GM18867 (cell line): ENCODE measurements around the gene THSD4.
A peak's percentile ranks its signal among the peaks of the same experiment; 100 is the strongest.

Experiments
- ATAC-seq: cut with Tn5 transposase; IDR thresholded peaks from one replicate; pipeline ENCODE4 v1.9.1; 2021; ENCODE audit warnings: mild to moderate bottlenecking, moderate library complexity; ENCODE audit not compliant: unreplicated experiment

Gene THSD4

DNA sequence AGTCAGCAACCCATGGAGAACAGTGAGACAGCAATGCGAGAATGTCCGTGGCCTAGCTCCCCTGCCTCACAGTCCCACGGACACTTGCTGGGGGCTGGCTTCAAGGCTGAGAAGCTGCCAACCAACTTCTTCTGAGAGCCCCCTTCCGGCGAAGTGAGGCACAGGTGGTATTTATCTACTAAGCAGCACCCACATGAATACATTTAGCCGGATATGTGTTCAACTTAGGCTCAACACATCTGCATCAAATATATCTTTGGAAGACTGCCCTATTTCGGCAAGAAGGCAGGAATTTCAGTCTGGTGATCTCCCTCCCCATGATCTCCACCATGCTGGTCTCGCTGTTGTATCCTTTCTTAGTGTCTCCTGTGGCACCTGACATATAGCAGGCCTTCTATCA is 354.1 kb downstream of the THSD4 start:
- no peak for ATAC-seq

DNA sequence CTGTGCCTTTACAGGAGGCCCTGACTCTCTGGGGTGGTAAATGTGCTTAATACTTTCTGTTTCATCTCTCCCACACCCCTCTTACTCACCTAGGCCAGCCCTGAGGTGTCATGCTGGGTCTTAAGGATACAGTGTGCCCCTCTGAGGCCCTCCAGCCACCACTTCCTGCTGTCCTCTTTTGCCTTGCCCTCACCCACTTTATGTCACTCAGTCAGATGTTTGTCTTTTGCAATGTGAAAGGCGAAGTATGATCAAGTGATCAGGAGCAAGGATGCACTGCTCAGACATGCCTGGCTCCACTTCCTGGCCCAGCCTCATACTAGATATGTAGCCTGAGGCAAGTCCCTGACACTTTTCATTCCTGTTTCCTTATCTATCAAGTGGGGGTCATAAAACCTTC is 356.1 kb downstream of the THSD4 start:
- peak; percentile 65 for ATAC-seq

DNA sequence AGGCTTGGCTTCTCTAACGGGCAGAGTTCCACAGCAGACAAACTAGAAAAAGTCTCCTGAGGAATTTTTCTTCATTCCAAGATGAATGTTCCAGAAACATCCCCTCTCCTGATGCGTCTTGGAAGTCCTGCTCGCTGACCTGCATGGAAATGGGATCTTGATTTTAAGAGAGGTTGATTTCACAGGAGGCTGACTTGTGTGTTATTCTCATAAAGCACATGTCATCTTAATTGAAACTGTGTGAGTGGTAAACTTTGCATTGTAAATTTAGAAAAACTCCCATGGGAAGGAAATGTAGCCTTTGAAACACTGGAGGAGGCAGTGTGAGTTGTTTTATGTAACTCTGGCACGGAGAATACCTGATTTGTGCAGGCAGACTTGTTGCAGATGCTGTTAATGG is 357.3 kb downstream of the THSD4 start:
- ATAC-seq = no peak

DNA sequence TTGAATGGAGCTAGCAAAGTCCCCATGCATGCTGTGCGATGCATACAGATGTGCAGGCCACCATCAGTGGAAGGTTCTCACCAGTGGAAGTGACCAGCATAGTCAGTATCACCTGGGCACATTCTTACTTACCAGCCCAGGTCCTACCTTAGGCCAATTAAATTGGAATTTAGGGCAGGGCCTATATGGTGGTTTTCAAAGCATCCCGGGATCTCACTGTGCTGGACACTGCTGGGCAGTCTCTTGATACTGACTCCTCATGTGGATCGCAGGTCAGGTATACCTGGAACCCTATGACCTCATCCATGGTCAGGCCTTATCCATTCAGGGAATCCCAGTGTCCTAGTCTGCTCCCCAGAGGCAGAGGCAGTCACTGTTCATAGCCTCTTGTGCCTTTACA is 358.5 kb downstream of the THSD4 start:
- ATAC-seq = no peak

DNA sequence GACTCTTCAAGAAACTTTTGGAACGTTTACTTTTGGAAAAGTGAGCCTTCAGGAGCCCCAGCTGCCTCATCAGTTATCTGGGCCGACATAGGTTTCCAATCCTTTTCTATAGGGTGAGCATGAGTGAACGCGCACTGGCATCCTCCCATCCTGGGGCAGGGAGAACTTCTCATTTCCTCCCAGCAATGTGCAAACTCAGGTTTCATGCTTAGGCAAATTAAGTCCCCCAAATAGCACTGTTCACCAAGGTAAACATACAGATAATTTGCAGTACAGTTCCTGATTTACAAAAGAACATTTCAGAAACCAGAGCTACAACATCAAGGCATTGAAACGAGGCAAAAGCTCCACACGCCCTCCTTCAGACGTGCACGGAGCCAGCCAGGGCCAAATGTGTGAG is 361.6 kb downstream of the THSD4 start:
- peak; percentile 37 for ATAC-seq

DNA sequence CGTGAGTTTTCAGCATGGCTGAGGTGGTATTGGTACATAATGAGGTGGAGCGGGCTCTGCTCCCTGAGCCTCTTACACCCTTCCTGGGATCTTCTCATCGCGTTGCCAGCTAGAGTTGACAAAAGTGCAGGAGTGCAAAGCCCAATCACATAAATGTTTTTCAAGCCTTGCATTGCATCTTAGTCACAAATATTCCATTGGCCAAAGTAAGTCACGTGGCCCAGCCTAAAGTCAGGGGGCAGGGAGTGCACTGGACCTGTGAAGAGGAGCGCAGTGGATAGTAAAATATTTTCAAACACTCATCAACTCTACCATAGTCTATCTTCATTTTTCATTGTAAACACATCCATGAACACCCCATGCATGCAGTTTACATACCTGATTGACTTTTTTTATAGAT is 365.3 kb downstream of the THSD4 start:
- ATAC-seq = no peak

DNA sequence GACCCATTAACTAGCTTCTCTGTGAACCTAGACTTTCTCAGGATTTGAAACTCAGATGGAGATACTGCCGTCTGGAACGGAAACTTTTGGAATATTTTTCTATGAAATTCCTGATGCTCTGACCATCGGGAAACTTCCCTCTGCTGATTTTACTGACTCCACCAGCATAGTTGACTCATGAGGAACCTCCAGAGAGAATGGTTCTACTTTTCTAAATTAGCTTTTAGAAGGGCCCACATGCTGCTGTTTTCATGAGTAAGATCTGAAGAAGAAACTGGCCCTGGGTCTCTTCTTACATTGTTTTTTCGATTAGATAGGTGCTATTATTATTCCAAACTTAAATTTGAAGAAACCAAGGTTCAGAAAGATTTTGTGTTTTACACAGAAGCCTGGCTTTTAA is 368.8 kb downstream of the THSD4 start:
- ATAC-seq = no peak

DNA sequence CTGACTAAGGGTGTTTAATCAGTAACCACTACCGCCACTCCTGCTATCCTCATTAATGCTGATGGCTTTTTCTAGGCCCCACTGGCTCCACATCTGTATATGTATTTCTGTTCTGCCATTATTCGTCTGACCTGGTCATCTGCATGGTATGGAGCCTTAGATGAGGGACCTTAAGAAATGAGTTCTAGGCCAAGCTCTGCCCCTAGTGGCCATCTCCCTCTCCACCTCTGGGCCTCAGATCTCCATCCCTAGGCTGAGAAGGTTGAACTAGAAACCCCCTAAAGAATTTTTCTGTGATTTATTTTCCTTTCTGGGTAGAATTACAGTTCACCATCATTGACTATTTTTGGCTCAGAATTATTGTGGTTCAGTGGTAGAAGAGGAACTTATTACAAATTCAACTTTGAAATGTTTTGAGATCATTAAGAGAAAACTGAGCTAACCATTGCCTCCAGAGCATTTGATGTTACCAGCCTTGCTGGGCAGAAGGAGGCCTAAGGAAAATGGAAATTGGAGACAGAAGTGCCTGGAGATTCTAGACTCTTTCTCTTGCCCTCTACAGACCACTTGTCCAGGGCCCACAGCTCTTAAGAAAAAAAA is 369.9 kb downstream of the THSD4 start:
- ATAC-seq = no peak

DNA sequence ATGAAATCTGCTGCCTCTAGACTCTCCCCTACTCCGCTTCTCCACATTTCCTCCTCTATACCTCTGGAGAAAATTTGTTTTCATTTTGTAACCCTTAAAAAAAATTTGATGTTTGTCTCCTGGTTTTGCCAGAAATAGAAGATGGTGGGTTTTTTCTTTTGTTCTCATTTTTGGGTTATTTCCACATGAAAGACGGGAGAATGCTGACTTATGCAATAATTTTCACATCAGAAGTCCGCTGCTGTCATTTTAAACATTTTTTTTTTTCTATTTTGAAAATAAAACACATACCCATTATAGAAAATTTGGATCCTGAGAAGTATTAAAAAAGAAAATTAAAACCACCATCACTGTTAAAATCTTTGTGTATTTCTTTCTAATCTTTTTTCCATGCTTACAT is 374.3 kb downstream of the THSD4 start:
- ATAC-seq = no peak

DNA sequence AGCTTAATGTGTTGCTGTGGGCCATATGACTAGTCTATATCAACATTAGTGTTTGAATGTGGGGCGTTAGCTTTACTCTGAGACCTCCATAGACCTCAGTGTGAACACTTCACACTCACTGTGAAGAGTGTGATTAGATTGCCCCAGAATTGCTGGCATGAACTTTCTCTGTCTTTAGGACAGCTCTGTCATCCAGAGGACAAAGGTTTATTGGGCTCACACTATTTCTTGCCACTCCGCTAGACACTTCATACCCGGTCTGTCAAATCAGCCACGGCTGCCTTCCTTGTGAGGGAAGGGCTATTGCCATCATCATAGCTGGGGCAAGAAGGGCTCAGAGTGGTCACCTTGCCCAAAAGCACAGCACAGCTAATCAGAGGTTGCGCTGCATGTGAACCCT is 378.3 kb downstream of the THSD4 start:
- no peak for ATAC-seq

DNA sequence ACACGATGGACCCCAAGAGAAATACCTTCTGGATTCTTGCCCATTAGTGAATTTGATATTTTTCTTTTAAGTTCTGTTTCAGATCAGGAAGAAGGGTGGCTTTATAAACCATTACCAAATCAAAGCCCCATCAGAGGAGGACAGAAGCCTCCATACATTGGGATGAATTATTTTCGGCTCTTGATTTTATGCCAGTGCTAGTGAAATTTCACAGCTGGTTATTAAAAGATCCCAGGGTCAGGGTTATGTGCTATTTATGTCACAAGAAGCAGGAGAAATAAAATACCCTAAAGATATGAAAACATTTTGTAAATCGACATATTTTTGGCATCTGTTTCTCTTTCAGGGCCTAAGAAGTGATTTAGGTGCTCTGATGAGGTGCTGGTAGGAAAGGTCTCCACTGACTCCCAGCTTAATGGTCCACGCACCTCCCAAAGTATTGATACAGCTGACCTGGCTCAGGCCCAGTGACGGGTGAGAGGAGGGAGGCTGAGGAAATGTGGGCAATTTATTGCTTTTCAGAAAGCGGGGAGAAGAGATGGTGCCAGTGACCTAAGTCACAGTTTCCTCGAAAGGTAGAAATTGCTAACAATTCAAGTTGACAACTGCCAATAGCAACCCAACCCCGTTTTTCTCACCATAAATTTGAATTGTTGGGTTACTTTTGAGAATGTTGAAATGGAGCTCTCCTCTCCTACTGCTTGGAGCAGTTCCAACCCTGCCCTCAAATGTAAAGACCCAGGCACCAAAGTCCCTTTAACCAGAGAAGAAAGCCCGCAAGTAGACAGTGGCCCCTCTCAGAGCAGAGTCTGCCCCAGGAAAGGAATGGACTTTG is 379.5 kb downstream of the THSD4 start:
- no peak for ATAC-seq

DNA sequence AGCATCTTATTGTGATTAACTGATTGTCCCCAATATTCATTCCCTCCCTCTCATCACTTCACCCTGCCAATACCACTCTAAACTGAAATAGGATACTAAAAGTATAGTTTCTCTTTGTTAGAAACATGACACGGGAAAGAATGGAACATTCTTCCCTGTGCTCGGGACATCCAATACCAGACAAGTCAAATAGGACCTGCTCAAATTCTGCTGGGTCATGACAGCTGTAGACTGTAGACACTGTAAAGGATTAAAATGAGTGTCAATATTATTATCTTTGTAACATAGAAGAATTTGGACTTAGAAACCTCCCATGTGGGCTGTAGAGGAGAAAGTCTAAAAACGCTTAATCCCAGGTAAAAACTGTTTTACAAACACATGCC is 380.1 kb downstream of the THSD4 start:
- no peak for ATAC-seq

DNA sequence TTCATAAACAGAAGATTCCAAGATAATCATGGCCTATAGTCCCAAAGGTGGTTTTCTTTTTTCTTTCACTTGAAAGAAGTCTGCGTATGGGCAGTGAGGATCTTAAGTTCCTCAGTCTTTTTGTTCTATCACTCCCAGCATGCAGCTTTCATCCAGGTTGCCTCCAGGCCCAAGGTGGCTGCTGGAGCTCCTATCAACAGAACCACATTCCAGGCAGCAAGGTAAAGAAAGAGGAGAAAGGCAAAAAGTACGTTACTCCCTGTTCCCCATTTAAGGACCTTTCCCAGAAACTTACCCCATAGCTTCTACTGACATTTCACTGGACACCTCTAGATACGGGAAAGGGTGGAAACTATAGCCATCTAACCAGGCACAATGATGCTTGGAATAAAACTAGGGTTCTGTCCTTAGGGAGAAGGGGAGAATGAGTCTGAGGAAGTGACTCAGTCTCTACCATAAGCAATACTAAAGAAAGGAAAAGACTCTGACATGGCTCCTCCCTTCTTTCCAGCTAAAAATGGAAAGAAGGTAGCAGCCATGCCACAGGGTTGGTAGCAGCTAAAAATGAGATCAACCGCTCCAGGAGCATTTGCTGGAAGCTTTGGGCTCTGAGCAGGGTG is 381.2 kb downstream of the THSD4 start:
- no peak for ATAC-seq

DNA sequence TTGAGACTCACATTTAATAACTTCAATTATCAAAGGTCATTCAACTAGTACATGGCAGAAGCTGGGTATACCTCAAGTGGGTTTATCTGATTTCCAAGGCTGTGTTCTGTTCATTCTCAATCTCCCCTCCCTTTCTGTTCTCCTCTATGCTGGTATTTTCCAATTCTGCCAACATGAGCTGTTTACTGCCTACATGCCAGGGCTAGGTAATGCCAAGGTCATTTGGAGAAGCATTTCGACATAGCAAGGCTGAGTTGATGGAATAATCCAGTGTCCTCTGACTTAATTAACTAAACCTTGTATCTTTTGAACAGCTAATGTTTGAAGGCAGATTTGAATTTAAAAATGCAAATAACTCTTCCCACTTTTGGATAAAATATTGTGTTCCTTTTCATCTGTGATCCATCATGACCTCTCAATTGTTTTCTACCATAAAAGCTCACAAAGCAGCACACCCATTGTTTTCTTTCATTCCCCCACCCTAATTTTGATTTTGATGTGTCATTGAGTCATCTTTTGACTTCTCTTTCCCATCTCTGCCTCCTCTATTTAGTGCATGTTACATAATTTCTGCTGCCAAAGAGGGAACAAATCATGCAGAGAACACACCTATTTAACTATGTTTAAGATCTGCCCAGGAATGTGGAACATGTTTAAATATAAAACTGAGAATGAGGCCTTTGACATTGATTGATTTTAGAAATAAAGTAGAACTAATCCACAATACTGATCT is 386.2 kb downstream of the THSD4 start:
- ATAC-seq = no peak

DNA sequence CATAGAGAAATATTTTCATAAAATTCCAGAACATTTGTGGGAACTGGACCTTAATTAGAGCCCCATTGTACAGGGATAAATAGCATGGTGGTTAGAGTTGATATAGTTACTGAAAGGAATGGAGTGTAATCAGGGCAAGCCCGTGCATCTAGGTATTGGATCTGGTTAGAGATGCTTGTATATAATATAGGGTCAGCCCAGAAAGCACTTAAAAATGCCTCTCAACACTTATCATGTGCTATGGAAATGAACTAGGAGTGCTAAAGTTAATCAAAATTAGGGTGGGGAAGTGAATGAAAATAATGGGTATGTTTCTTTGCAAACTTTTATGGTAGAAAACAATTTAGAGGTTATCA is 386.8 kb downstream of the THSD4 start:
- no peak for ATAC-seq

DNA sequence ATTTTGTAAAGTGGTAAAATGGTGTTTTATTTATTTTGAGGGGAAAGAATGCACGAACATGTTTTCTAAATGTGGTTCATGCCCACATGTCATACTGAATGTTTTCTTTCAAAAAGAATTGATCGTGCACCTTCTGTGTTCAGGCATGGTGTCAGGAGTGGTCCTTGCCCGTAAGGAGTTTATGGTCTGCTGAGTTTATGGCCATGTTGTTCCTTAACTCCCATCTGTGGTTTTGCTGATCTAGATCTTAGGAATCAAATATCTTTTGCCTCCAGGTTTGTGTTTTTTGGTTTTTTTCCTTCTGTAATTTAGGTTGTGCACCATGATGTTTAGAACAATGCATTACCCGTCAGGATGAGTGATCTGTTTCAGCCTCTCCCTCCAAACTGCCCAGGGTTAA is 390.7 kb downstream of the THSD4 start:
- ATAC-seq = no peak

DNA sequence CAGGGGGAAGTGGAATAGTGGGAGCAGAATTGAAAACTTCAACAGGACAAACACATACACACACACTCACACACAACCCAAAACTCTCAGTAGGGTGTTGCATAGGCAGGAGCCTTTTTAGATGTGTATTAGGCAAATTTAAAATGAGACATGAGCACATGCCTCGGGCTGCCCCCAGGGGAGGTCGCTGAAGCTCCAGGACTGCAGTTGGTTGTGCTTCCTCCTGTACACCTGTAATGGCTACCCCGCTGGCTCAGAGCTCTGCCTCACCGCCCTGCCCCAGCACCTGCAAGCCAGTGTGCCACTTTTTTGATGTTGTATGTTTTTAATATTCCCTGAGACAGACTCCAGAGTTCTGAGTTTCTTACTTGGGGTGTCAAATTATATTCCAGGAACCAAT is 391.7 kb downstream of the THSD4 start:
- ATAC-seq = no peak

DNA sequence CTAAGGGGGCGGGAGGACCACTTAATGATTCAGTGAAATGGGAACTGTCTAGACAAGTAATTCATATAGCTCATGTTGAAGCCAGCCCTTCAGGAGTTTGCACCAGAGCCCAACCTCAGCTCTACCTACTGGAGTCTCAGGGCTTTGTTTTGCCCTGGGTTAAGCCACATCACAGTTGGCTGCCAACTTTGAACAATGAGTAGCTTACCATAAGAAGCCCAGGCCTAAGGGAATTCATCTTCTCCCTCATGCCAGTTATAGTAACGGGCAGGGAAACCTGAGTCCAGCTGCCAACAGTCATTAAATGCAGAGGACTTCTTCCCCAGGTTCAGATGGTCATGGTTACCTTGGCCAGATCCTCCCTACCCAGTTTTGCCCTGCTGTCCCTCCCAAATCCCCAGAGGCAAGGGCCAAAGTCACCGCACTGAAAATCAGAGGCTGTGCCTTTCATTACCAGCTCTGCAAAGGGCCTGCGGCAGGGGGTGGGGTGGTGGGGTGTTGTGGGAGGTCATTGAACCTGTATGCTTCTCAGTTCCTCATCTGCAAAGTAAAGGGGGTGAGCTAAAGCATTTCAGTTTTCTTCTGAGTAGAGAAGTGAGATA is 392.9 kb downstream of the THSD4 start:
- ATAC-seq = peak; percentile 84

DNA sequence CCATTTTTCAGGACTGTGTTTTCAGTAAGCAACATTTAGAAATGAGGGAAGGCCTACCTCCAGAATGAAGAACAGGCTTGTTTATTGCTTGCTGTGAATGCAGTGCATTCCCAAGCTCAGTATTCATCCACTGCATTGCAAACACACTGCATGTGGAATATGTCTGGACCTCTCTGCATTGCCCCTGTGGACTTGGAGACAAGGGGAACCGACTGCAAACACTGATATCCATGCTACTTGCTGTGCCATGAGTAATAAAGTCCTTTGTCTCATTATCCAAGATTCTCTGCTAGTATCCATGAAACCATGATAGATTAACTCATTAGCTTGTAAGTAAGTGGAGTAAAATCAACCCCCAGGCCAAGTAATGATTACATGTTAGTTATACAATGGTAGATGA is 393.9 kb downstream of the THSD4 start:
- no peak for ATAC-seq

DNA sequence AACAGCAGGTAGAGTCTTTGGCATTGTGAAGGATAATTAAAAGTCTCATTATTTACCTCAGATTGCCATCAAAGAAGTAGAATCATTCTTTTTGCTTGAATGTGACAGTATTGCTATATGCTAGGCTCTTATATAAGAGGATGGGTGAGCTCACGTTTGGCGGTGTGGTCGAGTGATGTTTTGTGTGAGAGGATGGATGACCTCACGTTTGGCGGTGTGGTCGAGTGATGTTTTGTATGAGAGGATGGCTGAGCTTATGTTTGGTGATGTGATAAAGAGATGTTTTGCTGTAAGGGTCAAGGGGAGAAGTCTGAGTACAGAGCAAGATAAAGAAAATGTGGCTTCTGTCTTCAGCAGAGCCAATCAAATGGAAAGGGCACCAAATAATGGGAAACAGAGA is 395.5 kb downstream of the THSD4 start:
- no peak for ATAC-seq
